Naive thymus-derived CD8-positive, alpha-beta T cell (primary cell): ENCODE results near the gene PRB4. TPM values are rescaled to one million over a fixed set of nuclear protein-coding genes. Genes with fewer than 3 reads are reported as not detected.
A peak's percentile ranks its signal among the peaks of the same experiment; 100 is the strongest.
"Not testable (repeated sequence)": the region's sequence is repeated elsewhere in the genome, so short reads cannot be mapped to it uniquely, and the experiment has no call there.

Source experiments
- ATAC-seq, 2 donors: fragments of 150-1000 bp; cut with Tn5 transposase in 1 of 2; sonication (Bioruptor Pico), chemical (Tn5 transposase) in 1 of 2; 1 replicate in 1 of 2; 2 replicates in 1 of 2; pipeline ENCODE4 v1.10.0; 2021; ENCODE audit warnings: mild to moderate bottlenecking in 2 of 2, moderate library complexity in 2 of 2
- POLR2A ChIA-PET: fragments of 350-600 bp; sonication (Branson Sonifier 250); formaldehyde crosslinking; loops from one replicate; lab custom pipeline; 2021; ENCODE audit warnings: antibody characterized with exemption; lab: Charles Lee
- DNase-seq, 10 donors: peaks; one replicate each; pipeline versions ENCODE4 v3.0.0 to v3.0.0-alpha.2; 2020 to 2022
- H3K27ac Mint-ChIP-seq, 10 donors: one replicate each; pipeline ENCODE4 v1.8.0; 2020 to 2022; ENCODE audit warnings: mild to moderate bottlenecking in 10 of 10, mixed read lengths in 10 of 10, moderate library complexity in 4 of 10, inconsistent platforms in 1 of 10
- H3K27me3 Mint-ChIP-seq, 5 donors: one replicate each; pipeline ENCODE4 v1.8.0; 2021 to 2022; ENCODE audit warnings: mixed read lengths in 5 of 5
- H3K36me3 Mint-ChIP-seq, 3 donors: one replicate each; pipeline ENCODE4 v1.8.0; 2020 to 2022; ENCODE audit warnings: mixed read lengths in 3 of 3, mild to moderate bottlenecking in 2 of 3, inconsistent platforms in 1 of 3
- H3K4me1 Mint-ChIP-seq, 4 donors: one replicate each; pipeline ENCODE4 v1.8.0; 2021 to 2022; ENCODE audit warnings: mixed read lengths in 4 of 4
- H3K4me3 Mint-ChIP-seq, 10 donors: one replicate each; pipeline ENCODE4 v1.8.0; 2020 to 2022; ENCODE audit warnings: mild to moderate bottlenecking in 10 of 10, mixed read lengths in 10 of 10, moderate library complexity in 6 of 10, inconsistent platforms in 1 of 10
- H3K9me3 Mint-ChIP-seq, 9 donors: one replicate each; pipeline ENCODE4 v1.8.0; 2020 to 2022; ENCODE audit warnings: mixed read lengths in 9 of 9, mild to moderate bottlenecking in 3 of 9, inconsistent platforms in 1 of 9, moderate library complexity in 1 of 9
- polyA plus RNA-seq, 3 donors: library from polyadenylated mRNA; unstranded; fragments of 300-500 nt; fragmentation: Illumina TruSeq; gene quantifications; one replicate each; pipeline ENCODE4 v1.2.3, GENCODE V29; 2021
- total RNA-seq, 8 experiments: library from RNA in 2 of 8; stranded (reverse) in 2 of 8; gene quantifications; one replicate each; pipeline ENCODE4 v1.2.3 and lab custom pipeline; 2021 to 2026

Gene PRB4
- total RNA-seq (not detected), polyA plus RNA-seq (not detected), total RNA-seq (lab: John Stamatoyannopoulos, UW) (0 reads per million in 6 experiments)

- DNase-seq: no peak
- Mint-ChIP-seq H3K9me3 (peaks cover 4 to 70% (median 44%) of the 10 kb centered on the region in 9 donors), H3K36me3 (peaks cover under 1 to 64% (median 55%) of the 10 kb centered on the region in 3 donors), H3K27ac (peak within 1 kb of the TSS in 1 of 10 donors; percentile 60), H3K4me1 (no peaks in the 10 kb centered on the region), H3K4me3 (no peak within 1 kb of the TSS), H3K27me3 (no peaks in the 10 kb centered on the region)
- POLR2A ChIA-PET: no interaction called here
- ATAC-seq: no peak
Measured at GRCh38 chr12:11310336-11310735, at the start of gene PRB4. PRB4 (minus strand) TSS chr12:11310436; CDS start chr12:11310398, 38 bp downstream.

- H3K4me1 Mint-ChIP-seq, POLR2A ChIA-PET, ATAC-seq, H3K9me3 Mint-ChIP-seq, H3K27ac Mint-ChIP-seq, DNase-seq, H3K4me3 Mint-ChIP-seq: not testable (repeated sequence)
- Mint-ChIP-seq H3K36me3 (peaks cover 0 to 13% (median 6%) of the 10 kb centered on the region in 3 donors), H3K27me3 (peaks cover 0 to 15% (median 9%) of the 10 kb centered on the region in 5 donors)
Measured at GRCh38 chr12:11351736-11352135, 41.5 kb upstream of the PRB4 start.

- H3K4me3 Mint-ChIP-seq: no peak overlapping the region
- peaks cover 0 to 10% (median 4%) of the 10 kb centered on the region in 9 donors for H3K9me3 Mint-ChIP-seq
- H3K27me3 Mint-ChIP-seq: peaks cover 0 to 8% (median 4%) of the 10 kb centered on the region in 5 donors
- POLR2A ChIA-PET: no interaction called here
- no peak overlapping the region for H3K27ac Mint-ChIP-seq
- peaks cover 0 to 13% (median 6%) of the 10 kb centered on the region in 3 donors for H3K36me3 Mint-ChIP-seq
- ATAC-seq: no peak
- H3K4me1 Mint-ChIP-seq: no peaks in the 10 kb centered on the region
- DNase-seq: no peak
Measured at GRCh38 chr12:11348439-11348838, 38.2 kb upstream of the PRB4 start.

GRCh38 chr12:11347810-11348209 is 37.6 kb upstream of the PRB4 start:
- no peak overlapping the region for H3K4me3 Mint-ChIP-seq
- peaks cover 0 to 10% (median 4%) of the 10 kb centered on the region in 9 donors for H3K9me3 Mint-ChIP-seq
- DNase-seq (no peak), ATAC-seq (no peak)
- H3K4me1 Mint-ChIP-seq: no peaks in the 10 kb centered on the region
- H3K27ac Mint-ChIP-seq: no peak overlapping the region
- peaks cover 0 to 13% (median 8%) of the 10 kb centered on the region in 3 donors for H3K36me3 Mint-ChIP-seq
- peaks cover 0 to 8% (median 4%) of the 10 kb centered on the region in 5 donors for H3K27me3 Mint-ChIP-seq
- POLR2A ChIA-PET: no interaction called here

GRCh38 chr12:11344500-11344899 is 34.3 kb upstream of the PRB4 start:
- Mint-ChIP-seq H3K4me3 (no peak overlapping the region), H3K9me3 (peaks cover 0 to 10% (median 4%) of the 10 kb centered on the region in 9 donors), H3K27ac (no peak overlapping the region), H3K36me3 (peaks cover 0 to 17% (median 15%) of the 10 kb centered on the region in 3 donors), H3K4me1 (no peaks in the 10 kb centered on the region), H3K27me3 (peaks cover 0 to 13% (median 0%) of the 10 kb centered on the region in 5 donors)
- ATAC-seq (no peak), DNase-seq (no peak)
- POLR2A ChIA-PET: no interaction called here

GRCh38 chr12:11324426-11324825 is 14.2 kb upstream of the PRB4 start:
- no peaks in the 10 kb centered on the region for H3K27me3 Mint-ChIP-seq
- ATAC-seq (no peak), DNase-seq (no peak)
- H3K9me3 Mint-ChIP-seq: peaks cover 1 to 24% (median 9%) of the 10 kb centered on the region in 9 donors
- H3K36me3 Mint-ChIP-seq: peaks cover 0 to 16% (median 16%) of the 10 kb centered on the region in 3 donors
- no peak overlapping the region for H3K4me3 Mint-ChIP-seq
- H3K27ac Mint-ChIP-seq: no peak overlapping the region
- POLR2A ChIA-PET: no interaction called here
- peaks cover 0 to 1% (median 0%) of the 10 kb centered on the region in 4 donors for H3K4me1 Mint-ChIP-seq

- H3K9me3 Mint-ChIP-seq: peaks cover 3 to 43% (median 15%) of the 10 kb centered on the region in 9 donors
- H3K36me3 Mint-ChIP-seq: peaks cover 0 to 25% (median 16%) of the 10 kb centered on the region in 3 donors
- no peak for DNase-seq
- ATAC-seq: no peak
- H3K27me3 Mint-ChIP-seq: peaks cover 0 to 3% (median 0%) of the 10 kb centered on the region in 5 donors
- no peak overlapping the region for H3K4me3 Mint-ChIP-seq
- POLR2A ChIA-PET: no interaction called here
- H3K4me1 Mint-ChIP-seq: peaks cover 0 to 1% (median 0%) of the 10 kb centered on the region in 4 donors
- H3K27ac Mint-ChIP-seq: no peak overlapping the region
Measured at GRCh38 chr12:11321980-11322379, 11.7 kb upstream of the PRB4 start.

- POLR2A ChIA-PET: no interaction called here
- no peaks in the 10 kb centered on the region for H3K4me1 Mint-ChIP-seq
- H3K36me3 Mint-ChIP-seq: peaks cover 0 to 55% (median 46%) of the 10 kb centered on the region in 3 donors
- no peaks in the 10 kb centered on the region for H3K27me3 Mint-ChIP-seq
- DNase-seq (no peak), ATAC-seq (no peak)
- H3K27ac Mint-ChIP-seq: no peak overlapping the region
- H3K4me3 Mint-ChIP-seq: no peak overlapping the region
- H3K9me3 Mint-ChIP-seq: peaks cover 6 to 64% (median 38%) of the 10 kb centered on the region in 9 donors
Measured at GRCh38 chr12:11307143-11307542, 3.1 kb downstream of the PRB4 start.

- no peak for ATAC-seq
Measured at GRCh38 chr12:11273449-11273848, 36.8 kb downstream of the PRB4 start.

GRCh38 chr12:11269607-11270006 is 40.6 kb downstream of the PRB4 start, which contains the start of gene PRB3:
PRB3 (minus strand) TSS chr12:11269707; CDS start chr12:11269669, 38 bp downstream.
- no peak within 1 kb of the TSS for H3K4me3 Mint-ChIP-seq
- H3K27ac Mint-ChIP-seq: no peak within 1 kb of the TSS
- peaks cover 0 to 2% (median 0%) of the 10 kb centered on the region in 3 donors for H3K36me3 Mint-ChIP-seq
- no peaks in the 10 kb centered on the region for H3K27me3 Mint-ChIP-seq
- H3K4me1 Mint-ChIP-seq: no peaks in the 10 kb centered on the region
- ATAC-seq (no peak), DNase-seq (no peak)
- POLR2A ChIA-PET: no interaction called here
- peaks cover 0 to 4% (median 0%) of the 10 kb centered on the region in 9 donors for H3K9me3 Mint-ChIP-seq

More at GRCh38 chr12:11273449-11273848, 36.8 kb downstream of the PRB4 start:
- Mint-ChIP-seq H3K27me3 (no peaks in the 10 kb centered on the region), H3K4me1 (no peaks in the 10 kb centered on the region), H3K27ac (no peak overlapping the region), H3K36me3 (peaks cover 0 to 10% (median 0%) of the 10 kb centered on the region in 3 donors), H3K4me3 (no peak overlapping the region), H3K9me3 (no peaks in the 10 kb centered on the region)
- POLR2A ChIA-PET: no interaction called here
- no peak for DNase-seq

- H3K27me3 Mint-ChIP-seq: no peaks in the 10 kb centered on the region
- no peak overlapping the region for H3K27ac Mint-ChIP-seq
- no peaks in the 10 kb centered on the region for H3K4me1 Mint-ChIP-seq
- no peak for ATAC-seq
- no peak overlapping the region for H3K4me3 Mint-ChIP-seq
- no peak for DNase-seq
- POLR2A ChIA-PET: no interaction called here
- H3K9me3 Mint-ChIP-seq: peaks cover 6 to 37% (median 30%) of the 10 kb centered on the region in 9 donors
- peaks cover 2 to 25% (median 2%) of the 10 kb centered on the region in 3 donors for H3K36me3 Mint-ChIP-seq
Measured at GRCh38 chr12:11264501-11264900, 45.7 kb downstream of the PRB4 start.
